ENCODE measurements around the gene AZU1. TPM values are rescaled to one million over a fixed set of nuclear protein-coding genes. Genes with fewer than 3 reads are reported as not detected.

Gene AZU1
- total and polyA plus RNA-seq, 11 donors: 0.11 to 3.3 (median 0.20) TPM; not detected in 8

DNA sequence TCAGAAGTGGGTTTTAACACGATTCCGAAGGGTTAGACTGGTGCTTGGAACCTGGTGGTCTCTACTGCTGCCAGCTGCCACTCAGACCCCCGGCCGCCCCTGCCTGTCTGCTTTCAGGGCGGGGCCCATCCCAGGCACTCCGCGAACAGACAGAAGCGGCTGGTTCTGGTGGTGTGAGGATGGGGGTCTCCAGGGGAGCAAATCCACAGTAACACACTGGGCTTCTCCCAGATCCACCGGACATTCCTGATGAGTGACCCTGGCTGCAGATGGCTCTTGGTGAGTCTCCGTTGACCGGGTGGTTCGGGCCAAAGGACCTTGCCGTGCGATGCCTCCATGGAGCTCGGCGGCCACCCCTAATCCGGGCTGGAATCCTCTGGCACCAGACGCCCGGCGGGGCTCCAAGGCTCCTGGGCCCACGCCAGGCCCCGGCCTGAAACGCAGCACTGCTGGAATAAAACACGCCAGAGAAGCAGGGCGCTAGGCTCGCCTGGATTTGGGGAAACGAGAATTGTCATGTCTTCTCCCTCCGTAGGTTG, 32.5 kb upstream of the AZU1 start:
- peaks cover 0 to 11% (median 2%) of the 10 kb centered on the region in 9 donors for H3K36me3 ChIP-seq
- no peak for ATAC-seq
- TF ChIP-seq, protein P1, sequence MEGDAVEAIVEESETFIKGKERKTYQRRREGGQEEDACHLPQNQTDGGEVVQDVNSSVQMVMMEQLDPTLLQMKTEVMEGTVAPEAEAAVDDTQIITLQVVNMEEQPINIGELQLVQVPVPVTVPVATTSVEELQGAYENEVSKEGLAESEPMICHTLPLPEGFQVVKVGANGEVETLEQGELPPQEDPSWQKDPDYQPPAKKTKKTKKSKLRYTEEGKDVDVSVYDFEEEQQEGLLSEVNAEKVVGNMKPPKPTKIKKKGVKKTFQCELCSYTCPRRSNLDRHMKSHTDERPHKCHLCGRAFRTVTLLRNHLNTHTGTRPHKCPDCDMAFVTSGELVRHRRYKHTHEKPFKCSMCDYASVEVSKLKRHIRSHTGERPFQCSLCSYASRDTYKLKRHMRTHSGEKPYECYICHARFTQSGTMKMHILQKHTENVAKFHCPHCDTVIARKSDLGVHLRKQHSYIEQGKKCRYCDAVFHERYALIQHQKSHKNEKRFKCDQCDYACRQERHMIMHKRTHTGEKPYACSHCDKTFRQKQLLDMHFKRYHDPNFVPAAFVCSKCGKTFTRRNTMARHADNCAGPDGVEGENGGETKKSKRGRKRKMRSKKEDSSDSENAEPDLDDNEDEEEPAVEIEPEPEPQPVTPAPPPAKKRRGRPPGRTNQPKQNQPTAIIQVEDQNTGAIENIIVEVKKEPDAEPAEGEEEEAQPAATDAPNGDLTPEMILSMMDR (IDR thresholded peaks at IDR 0.05): no peak
- TF ChIP-seq POLR2A (IDR thresholded peaks at IDR 0.05): no peak
- peak in 3 of 5 donors; percentile 13 to 56 (median 30) for DNase-seq
- intact Hi-C loops (cut with DNase I): loop anchor here in 1 of 10 donors (5.0 kb wide), 1 partner anchor 457 kb away; no protein-coding TSS in a partner anchor
- no peaks in the 10 kb centered on the region for H3K27me3 ChIP-seq
- H3K27ac ChIP-seq: peak overlapping the region in 2 of 12 donors; percentile 17 to 64
- peak overlapping the region in 1 of 12 donors; percentile 10 for H3K4me3 ChIP-seq
- WGBS, 4 donors: 84 to 95% (median 89%) methylated on average over 27 to 28 of the region's 28 CpGs
- H3K4me1 ChIP-seq: peaks cover 4 to 56% (median 41%) of the 10 kb centered on the region in 12 donors
- H3K9me3 ChIP-seq: no peaks in the 10 kb centered on the region

DNA sequence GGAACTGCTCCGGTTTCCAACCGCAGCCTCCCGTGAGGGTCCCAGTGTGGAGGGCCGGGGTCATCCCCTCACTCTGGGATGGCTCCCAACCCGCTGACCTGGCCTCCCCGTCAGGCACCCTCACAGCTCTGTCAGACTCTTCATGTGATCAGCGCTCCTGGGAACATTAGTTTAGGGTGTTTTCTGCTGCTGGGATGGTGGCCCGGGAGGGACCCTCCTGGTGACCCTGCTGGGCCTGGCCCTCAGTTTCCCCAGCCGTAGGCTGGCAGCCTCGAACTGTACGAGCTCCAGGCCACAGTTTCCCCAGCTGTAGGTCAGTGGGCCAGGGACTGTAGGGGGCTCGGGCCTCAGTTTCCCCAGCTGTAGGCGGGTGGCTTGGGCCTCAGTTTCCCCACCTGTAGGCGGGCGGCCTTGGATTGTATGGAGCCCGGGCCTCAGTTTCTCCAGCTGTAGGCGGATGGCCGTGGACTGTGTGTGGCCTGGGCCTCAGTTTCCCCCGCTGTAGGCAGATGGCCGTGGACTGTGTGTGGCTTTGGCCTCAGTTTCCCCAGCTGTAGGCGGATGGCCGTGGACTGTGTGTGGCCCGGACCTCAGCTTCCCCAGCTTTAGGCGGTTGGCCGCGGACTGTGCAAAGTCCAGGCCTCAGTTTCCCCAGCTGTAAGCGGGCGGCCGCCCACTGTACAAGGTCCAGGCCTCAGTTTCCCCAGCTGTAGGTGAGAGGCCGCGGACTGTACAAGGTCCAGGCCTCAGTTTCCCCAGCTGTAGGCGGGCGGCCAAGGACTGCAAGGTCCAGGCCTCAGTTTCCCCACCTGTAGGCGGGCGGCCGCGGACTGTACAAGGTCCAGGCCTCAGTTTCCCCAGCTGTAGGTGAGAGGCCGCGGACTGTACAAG, 31.7 kb upstream of the AZU1 start:
- TF ChIP-seq, protein P1 (IDR thresholded peaks at IDR 0.05): no peak
- no peak for TF ChIP-seq POLR2A (IDR thresholded peaks at IDR 0.05)
- intact Hi-C loops (cut with DNase I): loop anchor here in 1 of 10 donors (5.0 kb wide), 1 partner anchor 456 kb away; no protein-coding TSS in a partner anchor
- Histone ChIP-seq H3K36me3 (peaks cover 0 to 19% (median 2%) of the 10 kb centered on the region in 9 donors), H3K4me1 (peaks cover 11 to 56% (median 43%) of the 10 kb centered on the region in 12 donors), H3K9me3 (no peaks in the 10 kb centered on the region), H3K27ac (peak overlapping the region in 10 of 12 donors; percentile 74 to 100 (median 90)), H3K4me3 (peak overlapping the region; percentile 48 to 99 (median 76)), H3K27me3 (no peaks in the 10 kb centered on the region)
- 80 to 84% (median 82%) methylated on average over 30 to 39 of the region's 39 CpGs for WGBS, 4 donors
- DNase-seq (peak in 2 of 5 donors; percentile 21 to 44), ATAC-seq (no peak)

DNA sequence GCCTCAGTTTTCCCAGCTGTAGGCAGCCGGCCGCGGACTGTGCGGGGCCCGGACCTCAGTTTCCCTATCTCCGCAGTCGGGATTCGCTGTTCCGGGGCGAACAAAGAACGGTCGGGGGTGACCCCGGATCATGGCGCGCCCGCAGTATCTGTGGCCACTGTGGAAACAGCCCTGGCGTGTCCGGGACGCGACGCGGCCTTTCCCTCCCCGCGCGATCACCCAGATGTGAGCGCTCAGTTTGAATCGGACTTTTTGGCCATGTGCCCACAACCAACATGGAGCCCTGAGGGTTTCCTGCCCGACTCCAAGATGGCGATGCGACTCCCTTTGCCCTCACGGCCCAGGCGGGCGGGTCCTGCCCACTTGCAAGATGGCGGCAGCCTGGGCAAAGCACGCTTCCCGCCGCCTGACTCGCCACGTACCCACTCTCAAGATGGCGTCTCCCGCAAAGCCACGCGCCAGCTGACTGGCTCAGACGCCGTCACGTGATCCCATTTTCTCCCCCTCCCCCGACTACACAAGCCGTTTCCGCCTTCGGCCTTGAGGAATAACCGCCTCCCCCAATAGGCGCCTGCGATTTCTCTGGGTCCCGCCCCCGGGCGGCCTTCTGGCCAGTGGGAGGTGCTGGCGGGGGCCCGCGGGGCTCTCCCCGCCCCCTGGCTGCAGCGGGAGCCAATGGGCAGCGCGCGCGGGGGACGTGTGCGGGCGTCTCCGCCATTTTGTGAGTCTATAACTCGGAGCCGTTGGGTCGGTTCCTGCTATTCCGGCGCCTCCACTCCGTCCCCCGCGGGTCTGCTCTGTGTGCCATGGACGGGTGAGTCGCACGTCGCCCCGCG, 30.7 kb upstream of the AZU1 start, which contains the start of gene PTBP1:
TSS of gene PTBP1 (plus strand) at position 761 of the 836 bp plus-strand sequence. CDS start at position 807, 46 bp downstream.
- Histone ChIP-seq H3K27me3 (no peaks in the 10 kb centered on the region), H3K36me3 (peaks cover 0 to 28% (median 2%) of the 10 kb centered on the region in 9 donors), H3K9me3 (no peaks in the 10 kb centered on the region), H3K4me3 (peak within 1 kb of the TSS; percentile 67 to 100 (median 90)), H3K4me1 (peaks cover 18 to 56% (median 48%) of the 10 kb centered on the region in 12 donors), H3K27ac (peak within 1 kb of the TSS; percentile 93 to 100 (median 99))
- intact Hi-C loops (cut with DNase I): loop anchor here in 1 of 10 donors (1.0 to 5.0 kb wide), 2 partner anchors 134 to 455 kb away; partner anchors contain the start of gene RNF126
- peak; percentile 100 for DNase-seq
- peak; percentile 88 to 94 (median 92) for ATAC-seq
- 0 to 1% (median 1%) methylated on average over 14 to 83 of the region's 83 CpGs for WGBS, 4 donors
- TF ChIP-seq, protein P1 (IDR thresholded peaks at IDR 0.05): peak in 6 of 12 donors; percentile 16 to 58 (median 32)
- TF ChIP-seq POLR2A (IDR thresholded peaks at IDR 0.05): peak in 1 of 2 donors; percentile 61

Data from heart left ventricle (tissue), 16 donors.